HepG2 (cell line): ENCODE data around the gene XPNPEP3. TPM values are rescaled to one million over a fixed set of nuclear protein-coding genes. Genes with fewer than 3 reads are reported as not detected.

Experiments
- ATAC-seq: fragments of 200-7000 bp; cut with Tn5 transposase; 3 replicates; pipeline ENCODE4 v1.9.1; 2020; ENCODE audit warnings: mild to moderate bottlenecking, moderate library complexity
- BruUV-seq: library from RNA; stranded (reverse); fragments of 400-500 nt; replicated peaks from 2 replicates; lab custom pipeline; 2021; lab: Mats Ljungman, UMichigan
- CTCF ChIA-PET: fragments of 300-600 bp; formaldehyde crosslinking; extraction: SDS; loops from one replicate; lab custom pipeline; 2021; ENCODE audit warnings: low total read pairs, inconsistent platforms, low intra/inter-chr PET ratio; lab: Yijun Ruan, JAX
- POLR2A ChIA-PET: fragments of 350-600 bp; sonication (Branson Sonifier 250); formaldehyde crosslinking; loops from one replicate; lab custom pipeline; 2020; ENCODE audit warnings: antibody characterized with exemption, inconsistent platforms; lab: Yijun Ruan, JAX
- DNase-seq: peaks from one replicate; pipeline ENCODE4 v3.0.0-alpha.2; 2015; ENCODE audit warnings: low spot score
- FAIRE-seq: peaks from 3 replicates; lab custom pipeline; 2011; peaks lifted over from hg19 to GRCh38; lab: Jason Lieb, UNC
- H2AFZ ChIP-seq: one replicate; pipeline ENCODE4 v1.6.1; 2011; ENCODE audit warnings: low read length, inconsistent platforms
- H3K27ac ChIP-seq: fragments of 300-600 bp; 3 replicates; pipeline ENCODE4 v1.8.0; 2011; ENCODE audit warnings: mixed run types, mild to moderate bottlenecking, mixed read lengths, low read length, inconsistent platforms; ENCODE audit not compliant: insufficient read depth; ENCODE audit errors: extremely low read length
- H3K27me3 ChIP-seq, 2 experiments: fragments of 200-600 bp in 1 of 2; 2 replicates in 1 of 2; 3 replicates in 1 of 2; pipeline versions ENCODE4 v1.6.0 to v1.8.0; 2011; ENCODE audit warnings: low read length in 2 of 2, mild to moderate bottlenecking in 2 of 2, moderate library complexity in 2 of 2, inconsistent platforms in 1 of 2; ENCODE audit not compliant: insufficient read depth in 2 of 2, control insufficient read depth in 1 of 2
- H3K36me3 ChIP-seq, 2 experiments: fragments of 200-600 bp in 1 of 2; replicated peaks in 1 of 2; 2 replicates in 1 of 2; 3 replicates in 1 of 2; pipeline versions ENCODE4 v1.5.1 to v1.8.0; 2011; ENCODE audit warnings: low read length in 2 of 2, inconsistent platforms in 1 of 2; ENCODE audit not compliant: insufficient read depth in 2 of 2, control insufficient read depth in 1 of 2
- H3K4me1 ChIP-seq: 2 replicates; pipeline ENCODE4 v1.5.1; 2012; ENCODE audit warnings: low read length, inconsistent platforms; ENCODE audit not compliant: insufficient read depth
- H3K4me2 ChIP-seq: 2 replicates; pipeline ENCODE4 v1.6.0; 2011; ENCODE audit warnings: low read depth, low read length, inconsistent platforms
- H3K4me3 ChIP-seq, 3 experiments: fragments of 200-600 bp in 1 of 3; sonication (generic), shearing (Covaris generic) in 1 of 3; replicated peaks in 1 of 3; 2 replicates each; pipeline ENCODE4 v1.5.1; 2011 to 2016; ENCODE audit warnings: low read length in 3 of 3, inconsistent platforms in 2 of 3, low read depth in 2 of 3, mild to moderate bottlenecking in 2 of 3, control low read depth in 1 of 3, mixed read lengths in 1 of 3; ENCODE audit not compliant: insufficient read depth in 1 of 3
- H3K79me2 ChIP-seq: one replicate; pipeline ENCODE4 v1.6.1; 2011; ENCODE audit warnings: low read length, inconsistent platforms; ENCODE audit not compliant: insufficient read depth
- H3K9ac ChIP-seq: 2 replicates; pipeline ENCODE4 v1.6.0; 2011; ENCODE audit warnings: mild to moderate bottlenecking, low read depth, low read length, inconsistent platforms; ENCODE audit not compliant: insufficient read depth
- H3K9me3 ChIP-seq: 2 replicates; pipeline ENCODE4 v1.5.1; 2012; ENCODE audit warnings: mild to moderate bottlenecking, low read length
- H4K20me1 ChIP-seq: 2 replicates; pipeline ENCODE4 v1.6.0; 2011; ENCODE audit warnings: inconsistent platforms, mild to moderate bottlenecking, low read length, moderate library complexity; ENCODE audit not compliant: insufficient read depth
- MAZ ChIP-seq, 2 experiments: sonication (generic) in 1 of 2; formaldehyde crosslinking in 1 of 2; IDR thresholded peaks; 2 replicates each; pipeline versions ENCODE4 v1.5.0 to v1.6.1; 2012 to 2020; ENCODE audit warnings: low read depth in 2 of 2, mild to moderate bottlenecking in 2 of 2, borderline replicate concordance in 1 of 2, improper control_type of control experiment in 1 of 2, low read length in 1 of 2, missing genetic modification reagents in 1 of 2, moderate library complexity in 1 of 2
- MTA1 ChIP-seq: sonication (generic); formaldehyde crosslinking; IDR thresholded peaks from 2 replicates; pipeline ENCODE4 v1.4.0; 2020; ENCODE audit warnings: missing genetic modification reagents, mild to moderate bottlenecking, borderline replicate concordance
- MXI1 ChIP-seq: IDR thresholded peaks from 3 replicates; pipeline ENCODE4 v1.6.1; 2012; ENCODE audit warnings: low read depth, low read length, inconsistent platforms, borderline replicate concordance
- NCOA5 ChIP-seq: sonication (generic); formaldehyde crosslinking; IDR thresholded peaks from 2 replicates; pipeline ENCODE4 v1.4.0; 2020; ENCODE audit warnings: missing genetic modification reagents
- NR3C1 ChIP-seq: sonication (generic); formaldehyde crosslinking; IDR thresholded peaks from 2 replicates; pipeline ENCODE4 v1.4.0; 2020; ENCODE audit warnings: missing genetic modification reagents
- PHB2 ChIP-seq: fragments of 450-650 bp; IDR thresholded peaks from 2 replicates; pipeline ENCODE4 v1.6.1; 2018; ENCODE audit not compliant: partially characterized antibody
- YEATS4 ChIP-seq: sonication (generic); formaldehyde crosslinking; IDR thresholded peaks from 2 replicates; pipeline ENCODE4 v1.4.0; 2020; ENCODE audit warnings: missing genetic modification reagents, borderline replicate concordance
- ZBTB21 ChIP-seq: sonication (generic); formaldehyde crosslinking; IDR thresholded peaks from 2 replicates; pipeline ENCODE4 v1.4.0; 2020; ENCODE audit warnings: missing genetic modification reagents
- ZNF615 ChIP-seq: sonication (generic); formaldehyde crosslinking; IDR thresholded peaks from 2 replicates; pipeline ENCODE4 v1.5.0; 2020; ENCODE audit warnings: mild to moderate bottlenecking, missing genetic modification reagents, borderline replicate concordance
- WGBS: methylation state at CpG from one replicate; pipeline ENCODE4 v1.1.6; 2017; ENCODE audit warnings: low lambda C conversion rate; 5-methylcytosine and 5-hydroxymethylcytosine counted together
- in situ Hi-C: cut with HindIII; loops from 2 replicates; pipeline ENCODE4 v1.10.0; 2017; ENCODE audit warnings: low pct_unique_long_range_greater_than_20kb; ENCODE audit not compliant: extremely low pct_ligation_motif_present
- intact Hi-C: fragments of 100-400 bp; cut with micrococcal nuclease; formaldehyde crosslinking; loops from one replicate; pipeline ENCODE4 v1.10.0; 2022; ENCODE audit not compliant: unreplicated experiment
- polyA plus RNA-seq, 8 experiments: library from polyadenylated mRNA; depleted of rRNA in 3 of 8; stranded (reverse) in 7 of 8; unstranded in 1 of 8; fragments of >200 nt; fragmentation: Illumina TruSeq in 4 of 8; extraction: Trizol in 4 of 8; gene quantifications; 2 replicates each; pipeline versions ENCODE4 v1.2.1 to v1.2.3, GENCODE V29; 2011 to 2016; ENCODE audit warnings: low read depth in 4 of 8, missing spikeins in 1 of 8, mixed read lengths in 1 of 8; ENCODE audit not compliant: insufficient read depth in 1 of 8
- total RNA-seq, 5 experiments: library from RNA; depleted of rRNA; stranded (reverse); fragments of >200 nt; fragmentation: Illumina TruSeq; extraction: Trizol; gene quantifications; 2 replicates each; pipeline ENCODE4 v1.2.3, GENCODE V29; 2016; ENCODE audit warnings: low read depth in 1 of 5
- TF ChIP-seq, protein P1 (sequence below): sonication (generic); formaldehyde crosslinking; IDR thresholded peaks from 2 replicates; pipeline ENCODE4 v1.5.0; 2020; ENCODE audit warnings: mild to moderate bottlenecking, missing genetic modification reagents, borderline replicate concordance
- TF ChIP-seq, protein P2 (sequence below): IDR thresholded peaks from 2 replicates; pipeline ENCODE4 v1.6.1; 2016; ENCODE audit warnings: control low read depth
- TF ChIP-seq, protein P3 (sequence below): sonication (generic); formaldehyde crosslinking; IDR thresholded peaks from 2 replicates; pipeline ENCODE4 v1.8.0; 2022; ENCODE audit warnings: mild to moderate bottlenecking, missing genetic modification reagents

XPNPEP3 gene
- total and polyA plus RNA-seq, 2 of the 13 experiments (the other 11 are each of a cell fraction or from before 2014, with no cell fraction given): 10.3 to 14.0 TPM

DNA sequence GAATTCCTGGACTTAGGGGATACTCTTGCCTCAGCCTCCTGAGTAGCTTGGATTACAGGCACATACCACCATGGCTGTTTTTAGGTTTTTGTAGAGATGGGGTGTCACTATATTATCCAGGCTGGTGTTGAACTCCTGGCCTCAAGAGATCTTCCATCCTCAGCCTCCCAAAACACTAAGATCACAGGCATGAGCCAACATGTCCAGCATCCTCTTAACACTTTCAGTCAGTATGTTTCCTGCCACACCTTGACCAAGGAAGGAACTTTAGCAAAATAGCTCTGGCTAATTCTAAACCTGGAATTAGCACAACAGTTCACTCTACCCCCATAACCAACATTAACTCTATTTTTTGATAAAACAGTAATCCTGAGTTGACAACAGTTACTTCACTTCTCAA, 32.2 kb downstream of the XPNPEP3 start:
- Histone ChIP-seq H3K4me1 (no peaks in the 10 kb centered on the region), H2AFZ (no peak overlapping the region), H3K4me3 (no peak overlapping the region), H3K79me2 (no peaks in the 10 kb centered on the region), H3K4me2 (no peak overlapping the region), H3K27me3 (no peaks in the 10 kb centered on the region), H3K36me3 (peaks cover 3 to 8% of the 10 kb centered on the region in 2 experiments; a peak in 3 of 5 replicates), H3K9me3 (no peaks in the 10 kb centered on the region), H3K9ac (no peak overlapping the region), H4K20me1 (no peaks in the 10 kb centered on the region), H3K27ac (no peak overlapping the region)
- no TSS peak for BruUV-seq
- no peak for TF ChIP-seq MTA1 (CRISPR knock-in tag)
- TF ChIP-seq, protein P1, sequence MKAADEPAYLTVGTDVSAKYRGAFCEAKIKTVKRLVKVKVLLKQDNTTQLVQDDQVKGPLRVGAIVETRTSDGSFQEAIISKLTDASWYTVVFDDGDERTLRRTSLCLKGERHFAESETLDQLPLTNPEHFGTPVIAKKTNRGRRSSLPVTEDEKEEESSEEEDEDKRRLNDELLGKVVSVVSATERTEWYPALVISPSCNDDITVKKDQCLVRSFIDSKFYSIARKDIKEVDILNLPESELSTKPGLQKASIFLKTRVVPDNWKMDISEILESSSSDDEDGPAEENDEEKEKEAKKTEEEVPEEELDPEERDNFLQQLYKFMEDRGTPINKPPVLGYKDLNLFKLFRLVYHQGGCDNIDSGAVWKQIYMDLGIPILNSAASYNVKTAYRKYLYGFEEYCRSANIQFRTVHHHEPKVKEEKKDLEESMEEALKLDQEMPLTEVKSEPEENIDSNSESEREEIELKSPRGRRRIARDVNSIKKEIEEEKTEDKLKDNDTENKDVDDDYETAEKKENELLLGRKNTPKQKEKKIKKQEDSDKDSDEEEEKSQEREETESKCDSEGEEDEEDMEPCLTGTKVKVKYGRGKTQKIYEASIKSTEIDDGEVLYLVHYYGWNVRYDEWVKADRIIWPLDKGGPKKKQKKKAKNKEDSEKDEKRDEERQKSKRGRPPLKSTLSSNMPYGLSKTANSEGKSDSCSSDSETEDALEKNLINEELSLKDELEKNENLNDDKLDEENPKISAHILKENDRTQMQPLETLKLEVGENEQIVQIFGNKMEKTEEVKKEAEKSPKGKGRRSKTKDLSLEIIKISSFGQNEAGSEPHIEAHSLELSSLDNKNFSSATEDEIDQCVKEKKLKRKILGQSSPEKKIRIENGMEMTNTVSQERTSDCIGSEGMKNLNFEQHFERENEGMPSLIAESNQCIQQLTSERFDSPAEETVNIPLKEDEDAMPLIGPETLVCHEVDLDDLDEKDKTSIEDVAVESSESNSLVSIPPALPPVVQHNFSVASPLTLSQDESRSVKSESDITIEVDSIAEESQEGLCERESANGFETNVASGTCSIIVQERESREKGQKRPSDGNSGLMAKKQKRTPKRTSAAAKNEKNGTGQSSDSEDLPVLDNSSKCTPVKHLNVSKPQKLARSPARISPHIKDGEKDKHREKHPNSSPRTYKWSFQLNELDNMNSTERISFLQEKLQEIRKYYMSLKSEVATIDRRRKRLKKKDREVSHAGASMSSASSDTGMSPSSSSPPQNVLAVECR: no peak
- in situ Hi-C loops (no loop called here), intact Hi-C loops (no loop called here)
- ChIA-PET CTCF (no interaction called here), POLR2A (no interaction called here)
- no peak for DNase-seq
- ATAC-seq: no peak
- no peak for FAIRE-seq

DNA sequence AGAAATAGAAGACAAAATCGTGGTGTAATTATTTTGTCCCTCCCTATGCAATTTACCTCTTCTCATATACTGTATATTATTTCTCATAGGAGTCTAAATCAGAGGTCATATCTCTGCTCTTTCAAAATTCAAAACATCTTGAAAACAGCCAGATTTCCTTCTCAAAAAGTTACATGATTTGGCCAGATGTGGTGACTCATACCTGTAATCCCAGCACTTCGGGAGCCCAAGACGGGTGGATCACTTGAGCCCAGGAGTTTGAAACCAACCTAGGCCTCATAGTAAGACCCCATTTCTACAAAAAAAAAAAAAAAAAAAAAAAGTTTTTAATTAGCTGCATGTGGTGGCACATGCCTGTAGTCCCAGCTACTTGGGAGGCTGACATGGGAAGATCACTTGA, 33.9 kb downstream of the XPNPEP3 start:
- Histone ChIP-seq H3K9ac (no peak overlapping the region), H3K4me1 (no peaks in the 10 kb centered on the region), H3K27me3 (no peaks in the 10 kb centered on the region), H3K4me2 (no peak overlapping the region), H4K20me1 (no peaks in the 10 kb centered on the region), H3K79me2 (no peaks in the 10 kb centered on the region), H3K9me3 (no peaks in the 10 kb centered on the region), H3K36me3 (peaks cover 3 to 8% of the 10 kb centered on the region in 2 experiments; a peak in 3 of 5 replicates), H3K4me3 (no peak overlapping the region), H3K27ac (no peak overlapping the region), H2AFZ (no peak overlapping the region)
- POLR2A ChIA-PET: no interaction called here
- intact Hi-C loops (no loop called here), in situ Hi-C loops (loop anchor here (10.0 kb wide), 1 partner anchor 206 kb away; no protein-coding TSS in a partner anchor)
- no TSS peak for BruUV-seq
- FAIRE-seq (no peak), ATAC-seq (no peak), DNase-seq (no peak)
- 85% methylated on average over 3 of the region's 3 CpGs for WGBS
- CTCF ChIA-PET: no interaction called here
- TF ChIP-seq ZBTB21: no peak
- no peak for TF ChIP-seq NCOA5 (CRISPR knock-in tag)
- TF ChIP-seq, protein P2, sequence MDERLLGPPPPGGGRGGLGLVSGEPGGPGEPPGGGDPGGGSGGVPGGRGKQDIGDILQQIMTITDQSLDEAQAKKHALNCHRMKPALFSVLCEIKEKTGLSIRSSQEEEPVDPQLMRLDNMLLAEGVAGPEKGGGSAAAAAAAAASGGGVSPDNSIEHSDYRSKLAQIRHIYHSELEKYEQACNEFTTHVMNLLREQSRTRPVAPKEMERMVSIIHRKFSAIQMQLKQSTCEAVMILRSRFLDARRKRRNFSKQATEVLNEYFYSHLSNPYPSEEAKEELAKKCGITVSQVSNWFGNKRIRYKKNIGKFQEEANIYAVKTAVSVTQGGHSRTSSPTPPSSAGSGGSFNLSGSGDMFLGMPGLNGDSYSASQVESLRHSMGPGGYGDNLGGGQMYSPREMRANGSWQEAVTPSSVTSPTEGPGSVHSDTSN (CRISPR knock-in tag): no peak
- no peak for TF ChIP-seq ZNF615 (CRISPR knock-in tag)
- TF ChIP-seq NR3C1: no peak
- TF ChIP-seq MXI1: no peak
- TF ChIP-seq, protein P3, sequence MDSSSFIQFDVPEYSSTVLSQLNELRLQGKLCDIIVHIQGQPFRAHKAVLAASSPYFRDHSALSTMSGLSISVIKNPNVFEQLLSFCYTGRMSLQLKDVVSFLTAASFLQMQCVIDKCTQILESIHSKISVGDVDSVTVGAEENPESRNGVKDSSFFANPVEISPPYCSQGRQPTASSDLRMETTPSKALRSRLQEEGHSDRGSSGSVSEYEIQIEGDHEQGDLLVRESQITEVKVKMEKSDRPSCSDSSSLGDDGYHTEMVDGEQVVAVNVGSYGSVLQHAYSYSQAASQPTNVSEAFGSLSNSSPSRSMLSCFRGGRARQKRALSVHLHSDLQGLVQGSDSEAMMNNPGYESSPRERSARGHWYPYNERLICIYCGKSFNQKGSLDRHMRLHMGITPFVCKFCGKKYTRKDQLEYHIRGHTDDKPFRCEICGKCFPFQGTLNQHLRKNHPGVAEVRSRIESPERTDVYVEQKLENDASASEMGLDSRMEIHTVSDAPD (CRISPR knock-in tag): no peak
- no peak for TF ChIP-seq YEATS4 (CRISPR knock-in tag)
- no peak for TF ChIP-seq MAZ (IDR thresholded peaks at IDR 0.05; ENCODE audit: borderline replicate concordance, low read depth, low read length)
- TF ChIP-seq MAZ (CRISPR knock-in tag; IDR thresholded peaks at IDR 0.05; ENCODE audit: low read depth): no peak
- TF ChIP-seq PHB2: no peak
